ENCODE measurements around the gene NDUFB2. TPM values are rescaled to one million over a fixed set of nuclear protein-coding genes. Genes with fewer than 3 reads are reported as not detected.
"Not testable (repeated sequence)": the region's sequence is repeated elsewhere in the genome, so short reads cannot be mapped to it uniquely, and the experiment has no call there.

NDUFB2 gene
- total RNA-seq, 1 donor from 2014 or later: 174 TPM

- H3K27ac Mint-ChIP-seq: no peak overlapping the region
Observed at GRCh38 chr7:140686921-140687320, 9.6 kb upstream of the NDUFB2 start.

GRCh38 chr7:140688341-140688740 lies 8.2 kb upstream of the NDUFB2 start:
- no peak for TF ChIP-seq CTCF (IDR thresholded peaks at IDR 0.05; ENCODE audit: unreplicated experiment)
- Mint-ChIP-seq H3K27ac (no peak overlapping the region), H3K4me1 (ENCODE audit: low read depth) (peaks cover 2% of the 10 kb centered on the region), H3K4me3 (ENCODE audit: low read depth) (no peak overlapping the region), H3K27me3 (no peaks in the 10 kb centered on the region), H3K36me3 (ENCODE audit: insufficient read depth) (peaks cover 7% of the 10 kb centered on the region), H3K9me3 (ENCODE audit: low read depth) (no peaks in the 10 kb centered on the region)
- DNase-seq (ENCODE audit: low spot score, unreplicated experiment): no peak

More at GRCh38 chr7:140686921-140687320, 9.6 kb upstream of the NDUFB2 start:
- Mint-ChIP-seq H3K36me3 (ENCODE audit: insufficient read depth) (peaks cover 9% of the 10 kb centered on the region), H3K9me3 (ENCODE audit: low read depth) (no peaks in the 10 kb centered on the region), H3K27me3 (no peaks in the 10 kb centered on the region), H3K4me3 (ENCODE audit: low read depth) (no peak overlapping the region), H3K4me1 (ENCODE audit: low read depth) (peaks cover 2% of the 10 kb centered on the region)
- DNase-seq (ENCODE audit: low spot score, unreplicated experiment): no peak
- no peak for TF ChIP-seq CTCF (IDR thresholded peaks at IDR 0.05; ENCODE audit: unreplicated experiment)

- Mint-ChIP-seq H3K4me1 (ENCODE audit: low read depth) (no peaks in the 10 kb centered on the region), H3K4me3 (ENCODE audit: low read depth) (no peak overlapping the region), H3K36me3 (ENCODE audit: insufficient read depth) (peaks cover 5% of the 10 kb centered on the region), H3K27ac (no peak overlapping the region), H3K27me3 (no peaks in the 10 kb centered on the region), H3K9me3 (ENCODE audit: low read depth) (no peaks in the 10 kb centered on the region)
- no peak for TF ChIP-seq CTCF (IDR thresholded peaks at IDR 0.05; ENCODE audit: unreplicated experiment)
- DNase-seq (ENCODE audit: low spot score, unreplicated experiment): no peak
Observed at GRCh38 chr7:140689199-140690152, 7.0 kb upstream of the NDUFB2 start.

- no peaks in the 10 kb centered on the region for H3K27me3 Mint-ChIP-seq
- no peak overlapping the region for H3K4me3 Mint-ChIP-seq (ENCODE audit: low read depth)
- no peak for TF ChIP-seq CTCF (IDR thresholded peaks at IDR 0.05; ENCODE audit: unreplicated experiment)
- H3K36me3 Mint-ChIP-seq (ENCODE audit: insufficient read depth): peaks cover 3% of the 10 kb centered on the region
- no peak overlapping the region for H3K27ac Mint-ChIP-seq
- H3K4me1 Mint-ChIP-seq (ENCODE audit: low read depth): peaks cover 6% of the 10 kb centered on the region
- DNase-seq (ENCODE audit: low spot score, unreplicated experiment): no peak
- H3K9me3 Mint-ChIP-seq (ENCODE audit: low read depth): no peaks in the 10 kb centered on the region
Observed at GRCh38 chr7:140691376-140692045, 5.0 kb upstream of the NDUFB2 start.

GRCh38 chr7:140693849-140694248 lies 2.7 kb upstream of the NDUFB2 start:
- DNase-seq (ENCODE audit: low spot score, unreplicated experiment); H3K27me3 Mint-ChIP-seq; H3K36me3 Mint-ChIP-seq (ENCODE audit: insufficient read depth); H3K9me3 Mint-ChIP-seq (ENCODE audit: low read depth); H3K4me3 Mint-ChIP-seq (ENCODE audit: low read depth); H3K27ac Mint-ChIP-seq: not testable (repeated sequence)
- peaks cover 17% of the 10 kb centered on the region for H3K4me1 Mint-ChIP-seq (ENCODE audit: low read depth)
